WI38 (cell line): ENCODE data around the gene NAA50.

ENCODE experiments used
- H3K4me3 ChIP-seq: 2 replicates; pipeline ENCODE4 v1.5.1; 2011; ENCODE audit warnings: low read depth, mild to moderate bottlenecking, control low read depth, low read length
- CTCF ChIP-seq: IDR thresholded peaks from 2 replicates; pipeline ENCODE4 v1.5.1; 2012; ENCODE audit warnings: low read depth, mild to moderate bottlenecking, control low read depth, low read length

NAA50 gene

DNA sequence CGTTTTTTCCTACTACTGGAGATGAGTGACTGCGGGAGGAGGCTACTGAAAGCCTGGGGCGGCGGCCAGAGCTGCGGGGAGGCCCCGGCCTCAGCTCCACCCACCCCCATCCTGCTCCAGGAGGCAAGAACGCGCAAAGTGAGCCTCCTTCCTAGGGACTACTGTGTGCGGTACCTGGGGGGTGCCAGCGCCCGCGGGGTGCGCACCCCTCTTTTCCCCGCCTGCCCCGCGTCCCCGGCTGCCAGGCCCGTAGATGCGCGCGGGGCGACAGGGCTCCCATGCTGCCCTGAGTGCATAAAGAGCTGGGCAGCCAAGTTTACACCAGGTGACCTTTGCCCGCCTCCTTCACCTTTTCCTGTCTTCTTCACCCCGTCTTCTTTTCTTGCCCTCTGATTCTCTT lies 47.1 kb downstream of the NAA50 start:
- TF ChIP-seq CTCF, result no peak
- H3K4me3 ChIP-seq, result no peak overlapping the region

DNA sequence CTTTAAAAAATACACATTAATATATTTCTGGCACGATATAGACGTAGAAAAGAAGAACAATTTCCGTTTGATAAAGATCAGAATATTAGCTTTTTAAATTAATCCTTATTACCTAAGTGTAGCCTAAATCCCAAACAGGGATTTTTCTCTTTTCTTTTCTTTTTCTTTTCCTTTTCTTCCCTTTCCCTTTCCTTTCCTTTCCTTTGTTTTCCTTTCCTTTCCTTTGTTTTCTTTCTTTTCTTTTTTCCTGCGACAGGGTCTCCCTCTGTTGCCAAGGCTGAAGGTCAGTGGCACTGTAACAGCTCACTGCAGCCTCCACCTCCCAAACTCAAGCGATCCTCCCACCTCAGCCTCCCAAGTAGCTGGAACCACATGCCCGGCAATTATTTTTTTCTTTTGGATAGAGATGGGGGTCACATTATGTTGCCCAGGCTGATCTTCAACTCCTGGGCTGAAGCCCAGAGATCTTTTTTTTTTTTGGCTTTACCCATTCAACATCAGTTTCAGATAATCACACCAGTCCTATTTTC lies 47.8 kb downstream of the NAA50 start:
- H3K4me3 ChIP-seq, result no peak overlapping the region
- no peak for TF ChIP-seq CTCF

- peak overlapping the region; percentile 66 for H3K4me3 ChIP-seq
- no peak for TF ChIP-seq CTCF
These were observed 48.5 kb downstream of the NAA50 start for GRCh38 chr3:113697500-113698090.

- peak overlapping the region; percentile 75 for H3K4me3 ChIP-seq
- TF ChIP-seq CTCF, result no peak
These were observed 49.2 kb downstream of the NAA50 start for GRCh38 chr3:113696658-113697499.

GRCh38 chr3:113695786-113696645 lies 50.0 kb downstream of the NAA50 start, which contains the start of gene USF3:
Gene USF3, minus strand, starts transcription at chr3:113696642. Its CDS starts 21,764 bp downstream, at chr3:113674878.
- peak within 1 kb of the TSS; percentile 75 for H3K4me3 ChIP-seq
- no peak for TF ChIP-seq CTCF

DNA sequence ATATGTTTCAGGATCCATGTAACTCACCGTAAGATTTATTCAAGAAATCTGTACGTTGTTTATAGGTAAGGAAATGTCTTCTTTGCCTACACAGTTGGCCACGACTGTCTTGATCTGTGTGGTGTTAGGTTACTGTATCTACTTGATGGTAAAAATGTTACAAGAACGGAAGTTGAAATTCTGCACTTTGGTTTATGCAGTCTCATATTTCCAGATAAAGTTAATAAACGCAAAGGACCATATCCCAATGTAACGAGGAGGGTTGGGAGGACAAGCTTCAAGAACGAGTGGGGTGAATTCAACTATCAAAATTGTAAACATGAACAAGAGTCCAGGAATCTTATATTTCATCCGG lies 50.6 kb downstream of the NAA50 start:
- no peak for TF ChIP-seq CTCF

GRCh38 chr3:113690482-113690881 lies 55.6 kb downstream of the NAA50 start:
- H3K4me3 ChIP-seq, result no peak overlapping the region
- TF ChIP-seq CTCF, result no peak

More for the DNA sequence above, 50.6 kb downstream of the NAA50 start:
- peak overlapping the region; percentile 75 for H3K4me3 ChIP-seq
